Subcutaneous adipose tissue (tissue), 4 donors: ENCODE measurements around the gene CNGA2. TPM values are rescaled to one million over a fixed set of nuclear protein-coding genes. Genes with fewer than 3 reads are reported as not detected.

ENCODE experiments used
- CTCF ChIP-seq: fragments of 450-650 bp; IDR thresholded peaks from one replicate; pipeline ENCODE4 v1.5.1; 2016; ENCODE audit warnings: low read depth, mild to moderate bottlenecking, control low read depth, antibody characterized with exemption, moderate library complexity
- total RNA-seq, 4 donors: library from RNA; depleted of rRNA; stranded (reverse); fragments of >200 nt; gene quantifications; one replicate each; pipeline ENCODE4 v1.1.0, GENCODE V29; 2016

CNGA2 gene
- total RNA-seq, 4 donors from 2014 or later = not detected

DNA sequence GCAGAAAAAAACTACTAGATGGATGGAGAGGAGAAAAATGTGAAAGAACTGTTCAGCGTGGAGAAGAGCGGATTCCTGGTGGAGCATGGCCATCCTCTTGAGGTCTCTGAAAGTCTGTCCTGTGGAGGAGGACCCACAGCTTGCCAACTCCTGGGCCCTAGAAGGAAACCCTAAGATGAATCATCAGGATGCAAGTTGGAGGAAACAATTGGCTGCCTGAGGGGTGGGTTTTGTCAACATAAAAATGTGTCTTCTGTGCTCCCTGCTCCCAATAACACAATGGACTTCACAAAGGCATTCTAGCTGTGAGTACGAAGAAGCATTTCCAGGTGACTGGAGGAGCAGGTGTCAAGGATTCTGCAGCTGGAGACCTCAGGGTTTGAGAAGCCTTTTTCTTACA is 37.2 kb downstream of the CNGA2 start:
- TF ChIP-seq CTCF = no peak

- TF ChIP-seq CTCF = no peak
These were observed 38.9 kb downstream of the CNGA2 start for GRCh38 chrX:151773434-151773833.

DNA sequence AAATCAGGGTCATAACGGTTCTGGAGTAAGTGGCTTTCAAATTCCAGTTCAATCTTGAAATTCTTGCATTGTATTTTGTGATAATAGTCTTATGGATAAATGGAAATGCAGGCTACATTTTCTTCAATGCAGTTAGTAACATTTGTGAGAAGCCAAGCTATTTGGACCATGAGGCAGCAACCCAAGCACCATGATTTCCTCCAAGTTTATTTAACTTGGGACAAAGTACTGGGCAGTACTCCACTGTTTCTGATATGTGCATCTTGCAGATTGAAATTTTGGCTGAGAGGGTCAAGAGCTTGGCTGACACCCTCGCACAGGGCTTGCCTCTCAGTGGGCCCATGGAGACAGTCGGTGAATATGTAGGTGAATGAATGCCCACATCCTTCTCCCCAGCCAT is 39.9 kb downstream of the CNGA2 start:
- TF ChIP-seq CTCF = no peak

DNA sequence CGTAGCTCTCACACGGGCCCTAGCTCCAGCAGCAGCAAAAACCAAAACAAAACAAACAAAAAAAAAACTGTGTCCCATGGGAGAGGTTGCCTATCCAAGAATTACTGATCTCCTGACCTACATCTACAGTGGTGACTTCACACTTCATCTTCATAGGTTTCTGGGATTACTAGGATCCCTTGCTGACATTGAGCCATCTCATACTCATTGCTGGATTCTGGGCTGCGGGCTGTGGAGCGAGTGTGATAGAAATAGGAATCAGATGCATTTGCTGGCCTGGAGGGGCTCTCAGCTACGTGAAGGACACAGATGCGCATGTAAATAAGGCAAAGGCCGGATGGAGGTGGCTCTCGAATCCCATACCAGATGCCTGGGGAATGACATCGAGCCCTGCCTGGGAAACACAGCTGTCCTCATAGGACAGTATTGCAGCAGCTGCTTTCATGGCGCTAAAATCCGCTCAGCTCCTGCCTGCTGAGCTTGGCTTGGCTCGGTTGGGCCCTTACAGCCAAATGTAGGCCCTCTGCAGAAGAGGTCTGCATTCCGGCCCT is 41.7 kb downstream of the CNGA2 start:
- TF ChIP-seq CTCF = no peak

DNA sequence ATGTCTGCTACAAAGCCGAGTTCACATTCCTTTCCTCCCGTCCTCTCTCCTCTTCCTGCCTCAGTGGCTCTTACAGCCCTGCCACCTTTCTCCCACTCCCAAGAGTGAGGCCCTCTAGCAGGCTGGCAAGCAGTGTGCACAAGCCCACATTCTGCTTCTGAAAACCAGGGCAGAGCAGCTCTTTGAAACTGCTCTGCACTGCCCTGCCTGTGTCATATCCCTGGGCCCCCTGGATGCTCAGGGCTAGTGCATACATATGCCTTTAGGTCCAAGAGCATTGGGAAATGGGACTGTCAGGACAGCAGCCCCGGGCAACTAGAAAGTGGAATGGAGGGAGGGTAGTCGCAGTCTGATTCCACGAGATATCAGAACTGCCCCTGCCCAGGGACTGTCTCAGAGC is 42.4 kb downstream of the CNGA2 start:
- no peak for TF ChIP-seq CTCF

GRCh38 chrX:151779258-151779657 is 44.7 kb downstream of the CNGA2 start:
- no peak for TF ChIP-seq CTCF

DNA sequence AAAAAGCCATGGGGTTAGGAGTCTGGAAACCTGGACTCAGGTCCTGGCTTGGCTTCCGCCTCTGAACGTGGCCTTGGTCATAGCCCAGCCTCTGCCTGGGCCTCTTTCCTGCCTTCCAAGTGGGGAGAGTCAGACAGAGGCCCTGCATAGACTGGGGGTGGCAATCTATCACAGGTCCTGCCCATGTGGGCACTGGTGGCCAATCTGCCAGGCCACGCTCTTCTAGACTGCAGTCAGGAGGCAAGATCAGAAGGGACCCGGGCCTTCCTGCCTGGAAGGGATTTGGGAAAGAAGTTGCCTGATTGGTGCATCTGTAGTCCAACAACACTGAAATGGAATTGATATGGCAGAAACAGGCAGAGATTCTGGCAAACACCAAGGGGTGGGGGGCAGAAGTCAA is 46.1 kb downstream of the CNGA2 start:
- no peak for TF ChIP-seq CTCF
